Loucy (cell line): ENCODE results near the gene GOLGA6L10.
"Not testable (repeated sequence)": the region's sequence is repeated elsewhere in the genome, so short reads cannot be mapped to it uniquely, and the experiment has no call there.

Experiments
- H2AFZ ChIP-seq: fragments of 200-600 bp; sonication (generic); 2 replicates; pipeline ENCODE4 v1.6.0; 2016; ENCODE audit warnings: antibody characterized with exemption, mild to moderate bottlenecking, low read length, moderate library complexity
- H3F3A ChIP-seq: fragments of 200-600 bp; 2 replicates; pipeline ENCODE4 v1.6.0; 2016; ENCODE audit warnings: antibody characterized with exemption, low read depth, mild to moderate bottlenecking
- H3K27me3 ChIP-seq: fragments of 200-600 bp; sonication (generic); 2 replicates; pipeline ENCODE4 v1.6.1; 2014; ENCODE audit warnings: low read length, mild to moderate bottlenecking; ENCODE audit not compliant: insufficient read depth, poor library complexity, severe bottlenecking
- H3K36me3 ChIP-seq: fragments of 200-600 bp; sonication (generic); 2 replicates; pipeline ENCODE4 v1.6.1; 2016; ENCODE audit warnings: low read length; ENCODE audit not compliant: insufficient read depth
- H3K4me1 ChIP-seq: fragments of 200-600 bp; sonication (generic); 2 replicates; pipeline ENCODE4 v1.5.1; 2014; ENCODE audit warnings: low read length, mild to moderate bottlenecking; ENCODE audit not compliant: insufficient read depth, poor library complexity, severe bottlenecking
- H3K4me2 ChIP-seq: fragments of 200-600 bp; sonication (generic); 2 replicates; pipeline ENCODE4 v1.6.0; 2014; ENCODE audit warnings: antibody characterized with exemption, low read length, low read depth, mild to moderate bottlenecking; ENCODE audit not compliant: poor library complexity, severe bottlenecking
- H3K4me3 ChIP-seq: fragments of 200-600 bp; sonication (generic); 2 replicates; pipeline ENCODE4 v1.5.1; 2014; ENCODE audit warnings: low read length, mild to moderate bottlenecking, mixed read lengths; ENCODE audit not compliant: poor library complexity, severe bottlenecking
- H3K79me2 ChIP-seq: fragments of 200-600 bp; sonication (generic); 2 replicates; pipeline ENCODE4 v1.6.1; 2014; ENCODE audit warnings: low read length; ENCODE audit not compliant: insufficient read depth
- H3K9ac ChIP-seq: fragments of 200-600 bp; sonication (generic); 2 replicates; pipeline ENCODE4 v1.6.0; 2014; ENCODE audit warnings: mild to moderate bottlenecking, low read depth, low read length, moderate library complexity; ENCODE audit not compliant: poor library complexity, severe bottlenecking
- H3K9me2 ChIP-seq: fragments of 200-600 bp; sonication (generic); replicated peaks from 2 replicates; pipeline ENCODE4 v1.6.1; 2016; ENCODE audit warnings: low read depth, low read length, mixed read lengths
- H3K9me3 ChIP-seq: fragments of 200-600 bp; sonication (generic); 2 replicates; pipeline ENCODE4 v1.6.1; 2014; ENCODE audit warnings: mild to moderate bottlenecking, antibody characterized with exemption, low read length, low read depth; ENCODE audit not compliant: insufficient read depth
- H4K20me1 ChIP-seq: fragments of 200-600 bp; sonication (generic); 2 replicates; pipeline ENCODE4 v1.6.0; 2014; ENCODE audit warnings: antibody characterized with exemption, low read length, mild to moderate bottlenecking; ENCODE audit not compliant: insufficient read depth, poor library complexity, severe bottlenecking
- CTCF ChIP-seq: fragments of 200-600 bp; sonication (generic); conservative IDR thresholded peaks from 2 replicates; pipeline ENCODE4 v1.5.1; 2014; ENCODE audit warnings: mild to moderate bottlenecking, antibody characterized with exemption, low read length
- EZH2phosphoT487 ChIP-seq: fragments of 200-600 bp; IDR thresholded peaks from 2 replicates; pipeline ENCODE4 v1.6.1; 2018; ENCODE audit warnings: antibody characterized with exemption, mild to moderate bottlenecking, moderate library complexity, borderline replicate concordance

The GOLGA6L10 gene

GRCh38 chr15:82314769-82315518, 34.3 kb downstream of the GOLGA6L10 start:
- H3K9me3 ChIP-seq: no peaks in the 10 kb centered on the region
- no peaks in the 10 kb centered on the region for H3K9me2 ChIP-seq
- TF ChIP-seq CTCF (no peak), EZH2phosphoT487 (no peak)
- H2AFZ ChIP-seq: no peak overlapping the region
- no peaks in the 10 kb centered on the region for H3K36me3 ChIP-seq
- H4K20me1 ChIP-seq: no peaks in the 10 kb centered on the region
- no peaks in the 10 kb centered on the region for H3K27me3 ChIP-seq
- no peak overlapping the region for H3K4me3 ChIP-seq
- H3K4me1 ChIP-seq: no peaks in the 10 kb centered on the region
- no peak overlapping the region for H3K9ac ChIP-seq
- H3K4me2 ChIP-seq: no peak overlapping the region
- H3F3A ChIP-seq: no peaks in the 10 kb centered on the region
- no peaks in the 10 kb centered on the region for H3K79me2 ChIP-seq

GRCh38 chr15:82313951-82314768, 35.1 kb downstream of the GOLGA6L10 start:
- not testable (repeated sequence) for H3K9me3 ChIP-seq, H3K9me2 ChIP-seq, H4K20me1 ChIP-seq, H3F3A ChIP-seq, H2AFZ ChIP-seq, H3K79me2 ChIP-seq, H3K36me3 ChIP-seq, H3K4me2 ChIP-seq, H3K4me3 ChIP-seq, H3K4me1 ChIP-seq, H3K9ac ChIP-seq, H3K27me3 ChIP-seq

- no peaks in the 10 kb centered on the region for H3K36me3 ChIP-seq
- TF ChIP-seq CTCF: no peak
- no peak for TF ChIP-seq EZH2phosphoT487
These were observed 35.8 kb downstream of the GOLGA6L10 start for GRCh38 chr15:82313446-82313845.

More at GRCh38 chr15:82313446-82313845, 35.8 kb downstream of the GOLGA6L10 start:
- Histone ChIP-seq H3K4me3 (no peak overlapping the region), H3K27me3 (no peaks in the 10 kb centered on the region), H2AFZ (no peak overlapping the region), H3K9me3 (no peaks in the 10 kb centered on the region), H3K9me2 (no peaks in the 10 kb centered on the region), H3K79me2 (no peaks in the 10 kb centered on the region), H4K20me1 (no peaks in the 10 kb centered on the region), H3K4me1 (no peaks in the 10 kb centered on the region), H3K9ac (no peak overlapping the region), H3K4me2 (no peak overlapping the region), H3F3A (no peaks in the 10 kb centered on the region)
